Neural cell (in vitro differentiated cells): Measurements from ENCODE around the gene WHAMM. TPM values are rescaled to one million over a fixed set of nuclear protein-coding genes. Genes with fewer than 3 reads are reported as not detected.

Source experiments
- H2AFZ ChIP-seq: fragments of 200-600, 300-800 bp; sonication (generic), shearing (Covaris generic); 2 replicates; pipeline ENCODE4 v1.6.0; 2014; ENCODE audit warnings: low read depth, mild to moderate bottlenecking, antibody characterized with exemption, low read length, moderate library complexity
- H3F3A ChIP-seq: fragments of 200-600 bp; shearing (Covaris generic); 2 replicates; pipeline ENCODE4 v1.6.1; 2016; ENCODE audit warnings: mild to moderate bottlenecking, moderate library complexity, mixed read lengths, antibody characterized with exemption, low read length; ENCODE audit not compliant: insufficient read depth, poor library complexity, severe bottlenecking
- H3K27ac ChIP-seq: fragments of 200-600, 300-800 bp; sonication (generic), shearing (Covaris generic); 2 replicates; pipeline ENCODE4 v1.5.1; 2014; ENCODE audit warnings: mild to moderate bottlenecking, low read length, moderate library complexity
- H3K27me3 ChIP-seq: fragments of 300-800, 200-600 bp; sonication (generic), shearing (Covaris generic); 2 replicates; pipeline ENCODE4 v1.6.0; 2014; ENCODE audit warnings: mild to moderate bottlenecking, low read depth, low read length, moderate library complexity; ENCODE audit not compliant: insufficient read depth
- H3K36me3 ChIP-seq: fragments of 300-800, 200-600 bp; sonication (generic), shearing (Covaris generic); 2 replicates; pipeline ENCODE4 v1.5.1; 2014; ENCODE audit warnings: mild to moderate bottlenecking, antibody characterized with exemption, low read length, moderate library complexity; ENCODE audit not compliant: insufficient read depth
- H3K4me2 ChIP-seq: fragments of 300-800, 200-600 bp; sonication (generic), shearing (Covaris generic); 2 replicates; pipeline ENCODE4 v1.6.0; 2014; ENCODE audit warnings: mild to moderate bottlenecking, low read length
- H3K4me3 ChIP-seq: fragments of 300-800, 200-600 bp; sonication (generic), shearing (Covaris generic); 2 replicates; pipeline ENCODE4 v1.5.1; 2014; ENCODE audit warnings: mild to moderate bottlenecking, low read length, moderate library complexity
- H3K79me2 ChIP-seq: fragments of 200-600 bp; shearing (Covaris generic); replicated peaks from 2 replicates; pipeline ENCODE4 v1.6.0; 2014; ENCODE audit warnings: mild to moderate bottlenecking, low read length, moderate library complexity; ENCODE audit not compliant: insufficient read depth
- H3K9ac ChIP-seq: fragments of 300-800, 200-600 bp; sonication (generic), shearing (Covaris generic); 2 replicates; pipeline ENCODE4 v1.6.1; 2016; ENCODE audit warnings: mild to moderate bottlenecking, low read length, mixed read lengths
- H3K9me2 ChIP-seq: fragments of 200-600 bp; shearing (Covaris generic); 2 replicates; pipeline ENCODE4 v1.6.1; 2016; ENCODE audit warnings: mild to moderate bottlenecking, low read length, mixed read lengths; ENCODE audit not compliant: insufficient read depth
- H3K9me3 ChIP-seq: fragments of 200-600, 300-800 bp; sonication (generic), shearing (Covaris generic); 2 replicates; pipeline ENCODE4 v1.6.1; 2016; ENCODE audit warnings: mild to moderate bottlenecking, mixed run types, low read length, moderate library complexity, mixed read lengths
- H4K20me1 ChIP-seq: fragments of 200-600 bp; shearing (Covaris generic); 2 replicates; pipeline ENCODE4 v1.6.1; 2016; ENCODE audit warnings: mild to moderate bottlenecking, mixed run types; ENCODE audit not compliant: insufficient read depth
- EP300 ChIP-seq: fragments of 450-650 bp; conservative IDR thresholded peaks from 2 replicates; pipeline ENCODE4 v1.6.1; 2014; ENCODE audit warnings: antibody characterized with exemption, mild to moderate bottlenecking, moderate library complexity; ENCODE audit not compliant: poor library complexity, severe bottlenecking
- EZH2 ChIP-seq: fragments of 200-600, 300-800 bp; shearing (Covaris generic), sonication (generic); IDR thresholded peaks from 2 replicates; pipeline ENCODE4 v1.6.1; 2014; ENCODE audit warnings: antibody characterized with exemption, low read length, borderline replicate concordance, mild to moderate bottlenecking; ENCODE audit not compliant: insufficient read depth, poor library complexity, severe bottlenecking
- MXI1 ChIP-seq: fragments of 450-650 bp; conservative IDR thresholded peaks from 2 replicates; pipeline ENCODE4 v1.6.1; 2014; ENCODE audit warnings: antibody characterized with exemption, mild to moderate bottlenecking; ENCODE audit not compliant: poor library complexity, severe bottlenecking
- POLR2AphosphoS5 ChIP-seq: IDR thresholded peaks from 2 replicates; pipeline ENCODE4 v1.6.1; 2012
- RAD21 ChIP-seq: fragments of 450-650 bp; conservative IDR thresholded peaks from 2 replicates; pipeline ENCODE4 v1.6.1; 2014; ENCODE audit warnings: antibody characterized with exemption, mild to moderate bottlenecking, moderate library complexity
- SMC3 ChIP-seq: fragments of 450-650 bp; conservative IDR thresholded peaks from 2 replicates; pipeline ENCODE4 v1.6.1; 2014; ENCODE audit warnings: antibody characterized with exemption, mild to moderate bottlenecking, moderate library complexity; ENCODE audit not compliant: poor library complexity
- TAF1 ChIP-seq: IDR thresholded peaks from 2 replicates; pipeline ENCODE4 v1.6.1; 2012; ENCODE audit warnings: low read depth
- polyA plus RNA-seq: library from polyadenylated mRNA; depleted of rRNA; stranded (reverse); fragments of >200 nt; gene quantifications from 2 replicates; pipeline ENCODE4 v1.2.3, GENCODE V29; 2014
- TF ChIP-seq, protein P1 (sequence below): fragments of 450-650 bp; IDR thresholded peaks from 2 replicates; pipeline ENCODE4 v1.5.1; 2014; ENCODE audit warnings: antibody characterized with exemption, mild to moderate bottlenecking, moderate library complexity; ENCODE audit not compliant: poor library complexity, severe bottlenecking
- TF ChIP-seq, protein P2 (sequence below): IDR thresholded peaks from 2 replicates; pipeline ENCODE4 v1.6.1; 2012; ENCODE audit warnings: borderline replicate concordance

WHAMM gene
- polyA plus RNA-seq, 1 donor from 2014 or later, result 2.8 TPM

DNA sequence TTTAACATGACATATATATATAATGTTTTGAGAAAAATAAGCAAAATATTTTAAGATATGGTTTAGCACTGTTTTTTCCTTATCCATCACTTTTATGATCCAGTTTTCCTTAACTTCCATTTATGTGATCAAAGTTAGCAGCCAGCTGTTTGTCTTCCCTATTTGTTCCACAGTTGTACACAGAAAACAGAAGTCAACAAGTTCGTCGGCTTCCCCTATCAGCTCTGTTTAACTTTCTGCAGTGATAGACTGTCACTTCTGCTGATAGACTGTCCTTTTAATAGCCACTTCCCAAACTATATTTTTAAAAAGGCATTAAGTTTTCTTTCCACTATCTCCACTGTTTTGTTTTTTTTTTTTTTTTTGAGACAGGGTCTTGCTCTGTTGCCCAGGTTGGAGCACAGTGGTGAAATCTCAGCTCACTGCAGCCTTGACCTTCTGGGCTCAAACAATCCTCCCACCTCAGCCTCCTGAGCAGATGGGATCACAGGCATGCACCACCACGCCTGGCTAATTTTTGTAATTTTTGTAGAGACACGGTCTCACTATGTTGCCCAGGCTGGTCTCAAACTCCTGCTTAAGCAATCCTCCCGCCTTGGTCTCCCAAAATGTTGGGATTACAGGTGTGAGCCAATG, 10.8 kb upstream of the WHAMM start:
- H3K4me3 ChIP-seq, result no peak overlapping the region
- no peak overlapping the region for H3K27ac ChIP-seq
- no peak for TF ChIP-seq RAD21
- TF ChIP-seq TAF1, result no peak
- TF ChIP-seq SMC3, result no peak
- no peak for TF ChIP-seq POLR2AphosphoS5
- TF ChIP-seq EZH2, result no peak
- no peak for TF ChIP-seq MXI1
- TF ChIP-seq, protein P1, sequence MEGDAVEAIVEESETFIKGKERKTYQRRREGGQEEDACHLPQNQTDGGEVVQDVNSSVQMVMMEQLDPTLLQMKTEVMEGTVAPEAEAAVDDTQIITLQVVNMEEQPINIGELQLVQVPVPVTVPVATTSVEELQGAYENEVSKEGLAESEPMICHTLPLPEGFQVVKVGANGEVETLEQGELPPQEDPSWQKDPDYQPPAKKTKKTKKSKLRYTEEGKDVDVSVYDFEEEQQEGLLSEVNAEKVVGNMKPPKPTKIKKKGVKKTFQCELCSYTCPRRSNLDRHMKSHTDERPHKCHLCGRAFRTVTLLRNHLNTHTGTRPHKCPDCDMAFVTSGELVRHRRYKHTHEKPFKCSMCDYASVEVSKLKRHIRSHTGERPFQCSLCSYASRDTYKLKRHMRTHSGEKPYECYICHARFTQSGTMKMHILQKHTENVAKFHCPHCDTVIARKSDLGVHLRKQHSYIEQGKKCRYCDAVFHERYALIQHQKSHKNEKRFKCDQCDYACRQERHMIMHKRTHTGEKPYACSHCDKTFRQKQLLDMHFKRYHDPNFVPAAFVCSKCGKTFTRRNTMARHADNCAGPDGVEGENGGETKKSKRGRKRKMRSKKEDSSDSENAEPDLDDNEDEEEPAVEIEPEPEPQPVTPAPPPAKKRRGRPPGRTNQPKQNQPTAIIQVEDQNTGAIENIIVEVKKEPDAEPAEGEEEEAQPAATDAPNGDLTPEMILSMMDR, result no peak
- TF ChIP-seq EP300, result no peak
- TF ChIP-seq, protein P2, sequence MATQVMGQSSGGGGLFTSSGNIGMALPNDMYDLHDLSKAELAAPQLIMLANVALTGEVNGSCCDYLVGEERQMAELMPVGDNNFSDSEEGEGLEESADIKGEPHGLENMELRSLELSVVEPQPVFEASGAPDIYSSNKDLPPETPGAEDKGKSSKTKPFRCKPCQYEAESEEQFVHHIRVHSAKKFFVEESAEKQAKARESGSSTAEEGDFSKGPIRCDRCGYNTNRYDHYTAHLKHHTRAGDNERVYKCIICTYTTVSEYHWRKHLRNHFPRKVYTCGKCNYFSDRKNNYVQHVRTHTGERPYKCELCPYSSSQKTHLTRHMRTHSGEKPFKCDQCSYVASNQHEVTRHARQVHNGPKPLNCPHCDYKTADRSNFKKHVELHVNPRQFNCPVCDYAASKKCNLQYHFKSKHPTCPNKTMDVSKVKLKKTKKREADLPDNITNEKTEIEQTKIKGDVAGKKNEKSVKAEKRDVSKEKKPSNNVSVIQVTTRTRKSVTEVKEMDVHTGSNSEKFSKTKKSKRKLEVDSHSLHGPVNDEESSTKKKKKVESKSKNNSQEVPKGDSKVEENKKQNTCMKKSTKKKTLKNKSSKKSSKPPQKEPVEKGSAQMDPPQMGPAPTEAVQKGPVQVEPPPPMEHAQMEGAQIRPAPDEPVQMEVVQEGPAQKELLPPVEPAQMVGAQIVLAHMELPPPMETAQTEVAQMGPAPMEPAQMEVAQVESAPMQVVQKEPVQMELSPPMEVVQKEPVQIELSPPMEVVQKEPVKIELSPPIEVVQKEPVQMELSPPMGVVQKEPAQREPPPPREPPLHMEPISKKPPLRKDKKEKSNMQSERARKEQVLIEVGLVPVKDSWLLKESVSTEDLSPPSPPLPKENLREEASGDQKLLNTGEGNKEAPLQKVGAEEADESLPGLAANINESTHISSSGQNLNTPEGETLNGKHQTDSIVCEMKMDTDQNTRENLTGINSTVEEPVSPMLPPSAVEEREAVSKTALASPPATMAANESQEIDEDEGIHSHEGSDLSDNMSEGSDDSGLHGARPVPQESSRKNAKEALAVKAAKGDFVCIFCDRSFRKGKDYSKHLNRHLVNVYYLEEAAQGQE, result no peak
- H3K9ac ChIP-seq, result no peak overlapping the region
- H4K20me1 ChIP-seq, result no peaks in the 10 kb centered on the region
- H2AFZ ChIP-seq, result no peak overlapping the region
- no peaks in the 10 kb centered on the region for H3K9me2 ChIP-seq
- H3K27me3 ChIP-seq, result no peaks in the 10 kb centered on the region
- no peaks in the 10 kb centered on the region for H3K9me3 ChIP-seq
- H3K4me2 ChIP-seq, result no peak overlapping the region
- H3K79me2 ChIP-seq, result no peaks in the 10 kb centered on the region
- no peaks in the 10 kb centered on the region for H3K36me3 ChIP-seq
- H3F3A ChIP-seq, result no peaks in the 10 kb centered on the region

DNA sequence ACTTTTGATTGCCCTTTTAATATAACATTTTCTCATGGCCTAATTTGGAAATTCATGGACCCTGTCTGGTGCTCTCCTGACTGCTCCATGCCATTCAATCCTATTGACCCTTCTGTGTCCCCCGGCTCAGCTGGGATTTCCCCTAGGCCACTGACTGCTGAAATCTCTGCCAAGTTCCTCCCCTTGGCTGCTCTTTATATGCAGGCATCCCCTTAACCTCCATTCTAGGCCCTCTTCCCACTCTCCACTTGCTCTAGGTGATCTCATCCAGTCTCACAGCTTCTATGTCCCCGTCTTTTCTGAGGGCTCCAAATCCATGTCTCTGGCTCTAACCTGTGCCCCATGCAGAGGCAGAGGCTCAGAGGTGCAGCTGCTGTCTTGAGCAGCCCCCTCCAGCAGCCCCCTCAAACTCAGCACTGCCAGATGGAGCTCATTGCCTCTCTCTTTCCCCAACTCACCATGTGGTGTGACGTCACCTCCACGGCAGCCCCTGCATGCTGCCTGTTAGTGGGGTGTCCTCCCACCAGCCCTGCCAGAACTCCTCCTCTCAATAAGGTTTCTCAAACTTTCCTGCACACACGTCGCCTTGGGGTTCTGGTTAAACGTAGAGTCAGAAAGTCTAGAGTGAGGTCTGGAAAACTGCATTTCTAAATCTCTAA, 10.1 kb upstream of the WHAMM start:
- Histone ChIP-seq H2AFZ (no peak overlapping the region), H3F3A (no peaks in the 10 kb centered on the region)

More for the DNA sequence above, 10.1 kb upstream of the WHAMM start:
- no peaks in the 10 kb centered on the region for H3K9me3 ChIP-seq
- no peaks in the 10 kb centered on the region for H4K20me1 ChIP-seq
- no peaks in the 10 kb centered on the region for H3K27me3 ChIP-seq
- H3K79me2 ChIP-seq, result no peaks in the 10 kb centered on the region
- no peak overlapping the region for H3K4me3 ChIP-seq
- no peak overlapping the region for H3K9ac ChIP-seq
- TF ChIP-seq, protein P2, result no peak
- TF ChIP-seq MXI1 (no peak), RAD21 (no peak), TAF1 (no peak), SMC3 (no peak), EP300 (no peak), POLR2AphosphoS5 (no peak), EZH2 (no peak)
- TF ChIP-seq, protein P1, result no peak
- H3K9me2 ChIP-seq, result no peaks in the 10 kb centered on the region
- H3K27ac ChIP-seq, result no peak overlapping the region
- no peaks in the 10 kb centered on the region for H3K36me3 ChIP-seq
- no peak overlapping the region for H3K4me2 ChIP-seq
